ENCODE results near the gene KIAA0232.

Gene KIAA0232

DNA sequence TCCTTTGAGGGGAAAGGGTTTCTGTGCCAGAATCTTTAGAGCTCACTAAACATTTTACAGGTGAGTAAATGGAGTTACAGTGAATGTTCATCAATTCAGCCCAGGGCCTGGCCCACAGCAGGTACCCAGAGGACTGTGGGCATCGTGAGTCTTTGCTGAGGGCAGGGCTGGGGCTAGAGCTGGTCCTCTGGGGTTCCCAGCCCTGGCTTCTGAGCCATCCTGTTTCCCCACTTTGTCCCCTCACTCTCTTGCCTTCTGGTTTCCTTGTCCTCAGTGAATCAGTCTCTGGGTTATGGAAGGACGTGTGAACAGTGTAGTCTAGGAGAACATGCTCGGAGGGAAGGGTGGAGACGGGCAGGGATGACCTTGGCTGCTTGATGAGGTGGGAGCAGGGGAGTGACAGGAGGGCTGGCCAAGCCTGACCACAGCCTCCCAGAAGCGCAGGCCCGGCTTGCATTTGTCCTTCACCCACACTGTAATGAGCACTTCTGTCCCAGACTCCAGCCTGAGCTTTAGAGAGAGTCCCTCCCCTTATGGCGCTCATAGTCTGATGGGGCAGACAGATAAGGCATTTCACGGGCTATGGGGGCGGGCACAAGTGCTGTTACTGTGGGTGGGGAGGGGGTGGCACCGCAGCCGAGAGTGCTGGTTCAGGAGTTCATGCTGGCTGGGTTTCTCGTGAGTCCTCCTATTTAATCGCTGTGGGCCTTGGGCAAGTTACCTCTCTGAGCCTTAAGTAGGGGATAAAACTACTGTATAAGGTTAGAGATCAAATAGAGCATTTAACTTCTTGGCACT, 144.4 kb downstream of the KIAA0232 start:
- peak in 2 of 4 experiments; percentile 24 to 44 for DNase-seq

DNA sequence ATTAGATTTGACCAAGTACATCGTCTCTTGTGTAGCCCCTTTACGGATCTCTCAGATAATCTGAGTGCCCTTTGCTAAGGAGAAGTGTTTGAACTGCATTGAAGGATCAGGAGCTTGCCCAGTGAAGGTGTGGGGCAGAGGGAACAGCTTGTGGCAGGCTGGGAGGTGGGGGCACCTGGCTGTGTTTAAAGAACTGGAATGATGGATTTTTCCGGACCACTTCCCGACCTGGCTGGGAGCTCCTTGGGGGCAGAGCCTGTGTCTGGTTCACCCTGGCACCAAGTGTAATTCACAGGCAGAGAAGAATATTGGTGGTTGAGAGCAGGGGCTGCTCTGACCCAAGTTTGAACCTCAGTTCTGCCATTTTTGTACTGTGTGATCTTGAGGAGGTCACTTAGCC, 145.6 kb downstream of the KIAA0232 start:
- DNase-seq = no peak

DNA sequence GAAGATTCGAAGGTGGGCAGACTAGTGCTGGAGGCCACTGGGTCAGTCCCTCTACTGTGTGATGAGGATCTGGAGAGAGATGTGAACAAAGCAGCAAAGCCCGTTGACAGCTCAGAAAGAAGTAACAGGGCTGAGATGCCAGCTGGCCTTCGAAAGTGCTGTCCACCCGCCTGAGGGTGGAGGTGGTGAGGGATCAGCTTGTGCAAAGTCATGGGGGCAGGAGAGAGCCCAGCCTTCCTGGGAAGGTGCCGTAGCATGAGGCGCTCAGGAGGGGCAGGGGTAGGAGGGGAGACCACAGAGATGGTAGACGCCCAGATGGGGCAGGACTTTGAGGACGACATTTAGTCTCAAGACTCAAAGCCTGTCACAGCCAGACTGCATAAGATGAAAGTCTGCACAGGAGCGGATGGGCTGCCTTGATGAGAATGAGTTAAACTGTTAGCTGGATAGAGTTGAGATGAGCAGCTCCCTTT, 146.8 kb downstream of the KIAA0232 start:
- no peak for DNase-seq

DNA sequence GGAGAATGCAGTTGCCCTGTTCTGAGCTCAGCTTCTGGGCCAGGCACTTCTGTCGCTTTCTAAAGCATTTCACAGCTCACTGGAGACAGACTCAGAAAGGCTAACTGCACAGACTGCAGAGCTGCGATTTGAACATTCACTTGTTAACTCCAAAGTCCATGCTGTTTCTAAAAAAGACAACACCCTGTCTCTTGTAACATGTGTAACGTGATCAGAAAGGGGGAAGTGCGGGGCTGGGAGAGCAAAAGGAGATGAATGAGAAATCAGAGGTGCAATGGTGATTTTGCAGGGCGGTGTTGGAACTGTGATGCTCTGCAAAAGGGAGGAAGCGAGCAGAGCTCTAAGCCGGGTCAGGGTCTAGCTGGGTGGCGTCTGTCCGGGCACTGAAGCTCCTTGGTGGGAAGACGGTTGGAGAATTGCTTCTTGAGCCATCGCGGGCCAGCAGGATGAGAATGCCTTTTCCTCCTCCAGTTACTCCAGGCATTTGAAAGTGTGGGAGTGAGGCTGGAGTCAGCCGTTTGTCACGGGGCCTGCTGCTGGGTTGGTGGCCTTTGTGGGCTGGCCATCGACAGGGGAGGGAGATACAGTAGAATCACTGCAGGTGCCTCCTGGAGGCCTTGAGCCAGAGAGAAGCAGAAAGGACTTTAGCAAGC, 147.4 kb downstream of the KIAA0232 start:
- DNase-seq = no peak

DNA sequence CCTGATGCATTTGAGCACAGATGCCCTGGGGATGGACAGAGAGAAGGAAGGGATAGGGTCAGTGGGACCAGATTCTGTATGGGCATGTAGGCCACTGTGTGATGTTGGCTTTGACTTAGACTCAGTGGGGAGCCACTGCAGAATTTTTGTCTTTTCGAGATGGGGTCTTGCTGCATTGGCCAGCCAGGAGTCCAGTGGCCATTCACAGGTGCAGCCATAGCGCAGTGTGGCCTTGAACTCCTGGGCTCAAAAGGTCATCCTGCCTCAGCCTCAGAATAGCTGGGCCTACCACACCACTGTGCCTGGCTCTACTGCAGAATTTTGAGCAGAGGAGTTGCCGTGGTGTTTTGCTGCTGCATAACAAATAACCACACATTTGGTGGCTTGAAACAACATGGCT, 149.9 kb downstream of the KIAA0232 start:
- DNase-seq = no peak

DNA sequence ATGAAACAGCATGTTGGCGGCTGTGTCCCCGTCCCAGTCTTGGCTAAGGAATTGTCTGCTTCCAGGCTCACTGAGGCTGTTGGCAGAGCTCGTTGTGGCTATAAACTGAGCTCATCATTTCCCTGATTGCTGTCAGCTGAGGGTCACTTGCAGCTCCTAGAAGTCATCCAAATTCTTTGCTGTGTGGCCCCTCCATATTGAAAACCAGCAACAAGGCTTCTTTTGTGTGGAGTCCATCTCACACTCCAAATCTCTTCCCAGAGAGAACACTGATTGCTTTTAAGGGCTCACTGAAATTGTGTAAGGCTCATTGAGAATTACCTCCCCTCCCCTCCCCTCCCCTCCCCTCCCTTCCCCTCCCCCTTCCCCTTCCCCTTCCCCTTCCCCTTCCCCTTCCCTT, 150.4 kb downstream of the KIAA0232 start:
- no peak for DNase-seq
